ENCODE results near the gene IMMP1L. TPM values are rescaled to one million over a fixed set of nuclear protein-coding genes. Genes with fewer than 3 reads are reported as not detected.

IMMP1L gene
- total RNA-seq (2022; extraction: Qiagen RNA extraction): 43.3 to 108 TPM (median 45.0 TPM) in 5 replicates

GRCh38 chr11:31509429-31510345 lies at the start of gene IMMP1L, which contains the start of gene ELP4:
Gene IMMP1L, minus strand, starts transcription at chr11:31509622. Its CDS starts 46,346 bp downstream, at chr11:31463276.
Gene ELP4, plus strand, starts transcription at chr11:31509767. Its CDS starts 18 bp downstream, at chr11:31509785.

Other genes with a start within 250 kb of the IMMP1L start
- 0.38 to 0.77 TPM (median 0.59 TPM) in 5 replicates for gene DCDC1, start 139.9 kb downstream of the IMMP1L start, total RNA-seq (2022; extraction: Qiagen RNA extraction)
- gene DNAJC24, start 139.8 kb downstream of the IMMP1L start, total RNA-seq (2022; extraction: Qiagen RNA extraction): 9.4 to 10.5 TPM (median 10.0 TPM) in 5 replicates
- gene ELP4, start 145 bp upstream of the IMMP1L start, total RNA-seq (2022; extraction: Qiagen RNA extraction): 6.3 to 9.6 TPM (median 8.5 TPM) in 5 replicates